AG09309 (cell line): Measurements from ENCODE around the gene TMEM52.

Experiments used
- DNase-seq: peaks from one replicate; pipeline ENCODE4 v3.0.0-alpha.2; 2010; ENCODE audit warnings: low read depth
- H3K4me3 ChIP-seq: 2 replicates; pipeline ENCODE4 v1.5.1; 2011; ENCODE audit warnings: mild to moderate bottlenecking, low read depth, low read length, moderate library complexity; ENCODE audit not compliant: control insufficient read depth
- TF ChIP-seq, protein P1 (sequence below): IDR thresholded peaks from 2 replicates; pipeline ENCODE4 v1.5.1; 2011; ENCODE audit warnings: mild to moderate bottlenecking, low read depth, low read length, inconsistent platforms; ENCODE audit not compliant: insufficient read depth, control insufficient read depth; ENCODE audit errors: missing control alignments

Gene TMEM52

DNA sequence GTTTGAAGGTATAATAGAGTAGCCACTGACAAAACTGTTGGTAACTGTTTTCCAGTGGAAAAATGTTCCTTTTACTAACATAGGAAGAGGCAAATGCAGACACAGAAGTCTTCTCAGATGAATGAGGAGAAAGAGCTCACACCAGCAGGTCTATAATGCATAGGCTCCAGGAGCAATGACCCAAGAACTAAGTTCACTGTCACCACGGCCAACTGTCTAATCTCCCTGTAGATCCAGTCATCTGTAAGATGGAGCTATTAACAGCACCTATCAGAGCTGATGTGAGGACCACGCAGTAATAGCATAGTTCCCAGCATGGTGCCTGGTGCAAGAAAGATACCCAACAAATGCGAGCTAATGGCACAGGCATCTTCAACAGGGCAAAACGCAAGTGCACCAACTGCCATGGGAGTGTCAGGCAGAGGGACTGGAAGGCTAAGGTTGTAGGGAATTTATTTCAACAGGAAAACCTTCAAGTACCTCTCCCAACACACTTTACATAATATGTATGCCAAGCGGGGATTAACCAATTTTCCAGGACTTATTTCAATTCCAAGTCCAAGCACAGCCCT lies 41.1 kb downstream of the TMEM52 start:
- no peak overlapping the region for H3K4me3 ChIP-seq

DNA sequence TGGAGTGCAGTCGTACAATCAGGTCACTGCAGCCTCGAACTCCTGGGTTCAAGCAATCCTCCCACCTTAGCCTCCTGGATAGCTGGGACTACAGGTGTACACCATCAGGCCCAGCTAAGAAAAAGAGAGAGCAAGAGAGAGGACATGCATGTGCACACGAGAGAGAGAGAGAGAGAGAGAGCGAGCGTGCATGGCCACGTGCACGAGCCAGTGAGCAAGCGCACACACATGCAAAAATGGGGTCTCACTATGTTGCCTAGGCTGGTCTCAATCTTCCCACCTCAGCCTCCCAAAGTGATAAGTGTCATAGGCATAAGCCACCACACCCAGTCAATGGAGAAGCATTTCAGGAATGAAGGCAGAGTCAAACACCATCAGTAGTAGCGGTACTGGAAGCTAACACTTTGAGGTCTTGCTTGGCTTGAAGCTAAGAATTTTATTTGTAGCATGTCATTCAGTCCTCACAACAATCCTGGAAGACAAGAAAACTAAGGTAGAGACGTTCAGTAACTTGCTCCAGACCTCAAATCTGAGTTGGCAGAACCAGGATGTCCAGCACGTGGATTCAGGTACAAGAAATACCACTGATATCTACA lies 42.6 kb downstream of the TMEM52 start:
- DNase-seq: no peak
- TF ChIP-seq, protein P1, sequence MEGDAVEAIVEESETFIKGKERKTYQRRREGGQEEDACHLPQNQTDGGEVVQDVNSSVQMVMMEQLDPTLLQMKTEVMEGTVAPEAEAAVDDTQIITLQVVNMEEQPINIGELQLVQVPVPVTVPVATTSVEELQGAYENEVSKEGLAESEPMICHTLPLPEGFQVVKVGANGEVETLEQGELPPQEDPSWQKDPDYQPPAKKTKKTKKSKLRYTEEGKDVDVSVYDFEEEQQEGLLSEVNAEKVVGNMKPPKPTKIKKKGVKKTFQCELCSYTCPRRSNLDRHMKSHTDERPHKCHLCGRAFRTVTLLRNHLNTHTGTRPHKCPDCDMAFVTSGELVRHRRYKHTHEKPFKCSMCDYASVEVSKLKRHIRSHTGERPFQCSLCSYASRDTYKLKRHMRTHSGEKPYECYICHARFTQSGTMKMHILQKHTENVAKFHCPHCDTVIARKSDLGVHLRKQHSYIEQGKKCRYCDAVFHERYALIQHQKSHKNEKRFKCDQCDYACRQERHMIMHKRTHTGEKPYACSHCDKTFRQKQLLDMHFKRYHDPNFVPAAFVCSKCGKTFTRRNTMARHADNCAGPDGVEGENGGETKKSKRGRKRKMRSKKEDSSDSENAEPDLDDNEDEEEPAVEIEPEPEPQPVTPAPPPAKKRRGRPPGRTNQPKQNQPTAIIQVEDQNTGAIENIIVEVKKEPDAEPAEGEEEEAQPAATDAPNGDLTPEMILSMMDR: no peak
- no peak overlapping the region for H3K4me3 ChIP-seq

More for the DNA sequence above, 41.1 kb downstream of the TMEM52 start:
- DNase-seq: no peak
- TF ChIP-seq, protein P1: no peak

DNA sequence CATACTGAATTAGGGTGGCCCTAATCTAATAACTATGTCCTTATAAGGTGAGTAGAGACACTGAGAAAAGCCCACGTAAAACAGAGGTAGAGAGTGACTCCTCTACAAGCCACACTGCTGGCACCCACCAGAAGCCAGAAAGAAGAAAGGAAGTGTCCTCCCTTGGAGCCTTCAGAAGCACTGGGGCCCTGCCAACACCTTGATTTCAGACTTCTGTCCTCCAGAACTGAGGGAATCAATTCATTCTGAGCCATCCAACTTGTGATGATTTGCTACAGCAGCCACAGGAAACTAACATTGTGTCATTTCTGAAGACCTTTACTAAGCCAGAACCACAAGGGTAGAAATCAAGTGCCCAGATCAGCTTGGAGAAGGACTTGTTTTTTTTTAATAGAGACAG lies 43.1 kb downstream of the TMEM52 start:
- H3K4me3 ChIP-seq: no peak overlapping the region
- no peak for DNase-seq
- TF ChIP-seq, protein P1: no peak

DNA sequence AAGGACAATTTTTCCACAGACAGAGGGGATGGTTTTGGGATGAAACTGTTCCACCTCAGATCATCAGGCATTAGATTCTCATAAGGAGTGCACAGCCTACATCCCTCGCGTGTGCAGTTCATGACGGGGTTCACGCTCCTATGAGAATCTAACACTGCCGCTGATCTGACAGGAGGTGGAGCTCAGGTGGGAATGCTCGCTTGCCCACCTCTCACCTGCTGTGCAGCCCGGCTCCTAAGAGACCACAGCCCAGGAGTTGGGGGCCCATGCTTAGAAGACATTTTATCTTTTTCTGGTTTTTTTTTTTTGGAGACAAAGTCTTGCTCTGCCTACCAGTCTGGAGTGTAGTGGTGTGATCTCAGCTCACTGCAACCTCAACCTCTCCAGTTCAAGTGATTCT lies 44.2 kb downstream of the TMEM52 start:
- DNase-seq: no peak
- no peak overlapping the region for H3K4me3 ChIP-seq
- TF ChIP-seq, protein P1: no peak

DNA sequence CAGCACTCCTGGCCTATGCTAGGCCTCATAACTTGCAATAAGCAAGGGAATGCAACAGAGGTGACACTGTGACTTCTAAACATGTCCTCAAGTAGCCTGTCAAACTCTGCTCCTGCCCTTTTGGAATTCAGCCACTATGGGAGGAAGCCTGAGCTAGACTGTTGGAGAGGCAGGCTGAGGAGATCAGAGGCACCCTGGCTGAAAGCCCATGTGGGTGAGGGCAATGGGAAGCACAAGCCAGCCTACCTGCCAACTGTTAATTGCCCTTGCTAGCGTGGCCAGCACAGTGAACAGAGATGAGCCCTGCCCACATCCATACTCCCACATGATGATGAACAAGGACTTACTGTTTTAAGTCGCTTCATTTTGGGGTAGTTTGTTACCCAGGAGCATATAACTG lies 45.9 kb downstream of the TMEM52 start:
- H3K4me3 ChIP-seq: no peak overlapping the region
- DNase-seq: no peak
- TF ChIP-seq, protein P1: no peak

DNA sequence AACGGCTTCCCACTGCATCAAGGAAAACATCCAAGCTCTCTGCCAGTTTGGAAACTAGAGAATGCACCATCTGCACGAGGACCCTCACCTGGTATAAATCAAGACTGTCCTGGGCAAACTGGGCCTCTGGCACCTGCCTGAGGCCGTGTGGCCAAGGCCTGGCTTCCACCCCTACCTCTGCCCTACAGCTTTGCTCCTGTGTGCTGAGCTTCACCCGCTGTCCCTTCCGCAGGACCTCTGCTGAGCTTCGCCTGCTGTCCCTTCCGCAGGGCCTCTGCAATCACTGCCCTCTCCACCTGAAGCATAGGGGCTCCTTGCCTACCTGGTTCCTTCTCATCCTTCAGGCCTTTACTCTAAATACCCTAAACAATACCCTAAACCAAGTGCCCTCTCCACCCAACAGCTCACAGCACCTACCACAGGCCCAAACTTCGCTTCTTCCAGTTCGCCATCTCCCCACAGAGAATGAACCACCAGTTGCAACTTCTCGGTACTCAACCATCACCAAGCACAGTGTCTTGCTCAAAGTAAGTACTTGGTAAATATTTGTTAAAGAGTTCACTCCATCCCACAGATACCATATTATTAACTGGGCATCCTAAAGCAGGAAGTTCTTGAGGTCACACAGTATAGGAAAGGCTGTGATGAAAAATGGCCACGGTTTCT lies 46.6 kb downstream of the TMEM52 start:
- no peak for DNase-seq
- TF ChIP-seq, protein P1: no peak
- H3K4me3 ChIP-seq: no peak overlapping the region
